ENCODE measurements around the gene EFNB3. TPM values are rescaled to one million over a fixed set of nuclear protein-coding genes. Genes with fewer than 3 reads are reported as not detected.

The EFNB3 gene
- total and polyA plus RNA-seq, 2 of the 8 experiments (the other 6 are each of a cell fraction or from before 2014, with no cell fraction given): 15.0 to 27.3 TPM

DNA sequence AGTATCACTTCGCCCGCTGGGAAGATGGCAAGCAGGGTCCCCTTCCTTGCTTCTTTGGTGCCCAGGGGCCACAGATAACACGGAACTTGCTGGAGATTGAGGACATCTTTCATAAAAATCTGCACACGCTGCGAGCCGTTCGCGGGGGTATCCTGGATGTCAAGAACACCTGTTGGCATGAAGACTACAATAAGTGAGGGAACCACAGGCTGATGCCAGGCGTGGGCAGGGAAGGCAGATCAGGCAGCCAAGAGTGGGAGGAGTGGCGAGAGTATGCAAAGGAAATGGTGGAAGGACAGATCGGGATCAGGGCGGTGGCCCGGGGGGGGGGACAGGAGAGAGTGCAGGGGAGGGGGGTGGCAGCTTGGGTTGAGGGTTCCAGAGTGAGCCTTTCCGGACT lies 34.7 kb downstream of the EFNB3 start:
- no peak overlapping the region for H2BK15ac ChIP-seq (ENCODE audit: low read length)
- H3K23me2 ChIP-seq (ENCODE audit: low read depth, low read length): no peaks in the 10 kb centered on the region; the same call in 1 of the 2 replicates
- no peak overlapping the region for H3K56ac ChIP-seq (replicated peaks; ENCODE audit: insufficient read length, low read depth, low read length)
- H4K91ac ChIP-seq (replicated peaks; ENCODE audit: insufficient read length, low read length): no peak overlapping the region
- H3K27me3 ChIP-seq (replicated peaks in 1 of 4; ENCODE audit: control insufficient read depth in 3 of 4, extremely low read depth in 1 of 4, insufficient read depth in 3 of 4, low read length in 3 of 4): peaks cover 0 to 3% (median under 1%) of the 10 kb centered on the region in 4 experiments; a peak in 3 of 7 replicates
- H3K4me3 ChIP-seq (ENCODE audit: extremely low read depth in 1 of 4, insufficient read depth in 2 of 4, low read depth in 3 of 4, low read length in 4 of 4): no peak overlapping the region
- H2AK5ac ChIP-seq (ENCODE audit: low read depth, low read length): no peak overlapping the region
- H3K27ac ChIP-seq (ENCODE audit: low read depth, low read length): no peak overlapping the region
- H4K8ac ChIP-seq (ENCODE audit: extremely low read depth, insufficient read depth, low read length): no peak overlapping the region
- no peak overlapping the region for H4K5ac ChIP-seq (ENCODE audit: insufficient read length, low read depth, low read length)
- no peaks in the 10 kb centered on the region for H4K20me1 ChIP-seq (replicated peaks in 1 of 2; ENCODE audit: control insufficient read depth in 1 of 2, insufficient read depth in 2 of 2, low read length in 2 of 2)
- no peaks in the 10 kb centered on the region for H3K79me2 ChIP-seq (ENCODE audit: control insufficient read depth in 1 of 2, insufficient read depth in 2 of 2, low read length in 2 of 2)
- no peak overlapping the region for H3K4me2 ChIP-seq (ENCODE audit: insufficient read depth in 1 of 2, low read depth in 2 of 2, low read length in 2 of 2)
- no peaks in the 10 kb centered on the region for H3K36me3 ChIP-seq (ENCODE audit: control insufficient read depth in 2 of 4, insufficient read depth in 4 of 4, low read length in 3 of 4)
- H2BK120ac ChIP-seq (replicated peaks; ENCODE audit: low read depth, low read length): no peak overlapping the region
- no peak overlapping the region for H3K9ac ChIP-seq (replicated peaks in 1 of 4; ENCODE audit: extremely low read depth in 1 of 4, low read depth in 3 of 4, low read length in 3 of 4)
- no peak overlapping the region for H2BK5ac ChIP-seq (ENCODE audit: low read depth, low read length)
- H3K4me1 ChIP-seq (replicated peaks in 1 of 4; ENCODE audit: control insufficient read depth in 3 of 4, insufficient read depth in 4 of 4, low read length in 3 of 4): no peaks in the 10 kb centered on the region
- H3K14ac ChIP-seq (ENCODE audit: insufficient read length): no peak overlapping the region
- no peak overlapping the region for H3K18ac ChIP-seq (ENCODE audit: extremely low read depth, low read length)
- no peak overlapping the region for H3K4ac ChIP-seq (replicated peaks; ENCODE audit: insufficient read length, low read depth, low read length)
- 87% methylated on average over 13 of the region's 14 CpGs; no CpG with 5 or more reads in 1 of the 2 experiments for WGBS, 2 experiments (ENCODE audit: extremely low coverage in 1 of 2, insufficient coverage in 1 of 2, insufficient read length in 1 of 2, insufficient replicate concordance in 2 of 2, low coverage in 1 of 2, low lambda C conversion rate in 2 of 2, missing lambda C conversion rate in 1 of 2)
- H2BK20ac ChIP-seq (ENCODE audit: low read length): no peak overlapping the region
- H3K9me3 ChIP-seq (ENCODE audit: insufficient read depth in 2 of 2, low read depth in 1 of 2, low read length in 1 of 2): no peaks in the 10 kb centered on the region
- FAIRE-seq (no peak), DNase-seq (ENCODE audit: low read depth in 1 of 2, low spot score in 2 of 2) (no peak)
- ChIA-PET POLR2A (ENCODE audit: partially characterized antibody) (no interaction called here), CTCF (ENCODE audit: partially characterized antibody) (interaction anchor here (1.0 kb wide), 1 partner anchor 302 kb away, joined by 3 read pairs; no protein-coding TSS in a partner anchor)
- H3K79me1 ChIP-seq (ENCODE audit: low read depth, low read length): no peaks in the 10 kb centered on the region
- no peak overlapping the region for H2BK12ac ChIP-seq (ENCODE audit: low read depth, low read length)
- H2AFZ ChIP-seq (ENCODE audit: low read length): no peak overlapping the region
- H3K23ac ChIP-seq (ENCODE audit: insufficient read length): no peak overlapping the region
- TF ChIP-seq FOSL1 (IDR thresholded peaks at IDR 0.05; ENCODE audit: insufficient read depth, low read depth, low read length) (no peak), POLR2A (IDR thresholded peaks at IDR 0.05; ENCODE audit: control extremely low read depth in 1 of 2, low read depth in 2 of 2, low read length in 2 of 2) (no peak), ZNF274 (IDR thresholded peaks at IDR 0.05; ENCODE audit: borderline replicate concordance, extremely low read depth, low read length) (no peak), SP4 (IDR thresholded peaks at IDR 0.05; ENCODE audit: low read length) (no peak), BACH1 (IDR thresholded peaks at IDR 0.05; ENCODE audit: low read length) (no peak), CBX8 (IDR thresholded peaks at IDR 0.05; ENCODE audit: borderline replicate concordance, low read depth, low read length) (no peak), RBBP5 (IDR thresholded peaks at IDR 0.05; ENCODE audit: borderline replicate concordance, low read depth, low read length) (no peak), KDM4A (IDR thresholded peaks at IDR 0.05; ENCODE audit: low read depth, low read length, severe bottlenecking) (no peak)

Data from H1 (cell line).